ENCODE measurements around the gene AGAP1.
"Not testable (repeated sequence)": the region's sequence is repeated elsewhere in the genome, so short reads cannot be mapped to it uniquely, and the experiment has no call there.

The AGAP1 gene

DNA sequence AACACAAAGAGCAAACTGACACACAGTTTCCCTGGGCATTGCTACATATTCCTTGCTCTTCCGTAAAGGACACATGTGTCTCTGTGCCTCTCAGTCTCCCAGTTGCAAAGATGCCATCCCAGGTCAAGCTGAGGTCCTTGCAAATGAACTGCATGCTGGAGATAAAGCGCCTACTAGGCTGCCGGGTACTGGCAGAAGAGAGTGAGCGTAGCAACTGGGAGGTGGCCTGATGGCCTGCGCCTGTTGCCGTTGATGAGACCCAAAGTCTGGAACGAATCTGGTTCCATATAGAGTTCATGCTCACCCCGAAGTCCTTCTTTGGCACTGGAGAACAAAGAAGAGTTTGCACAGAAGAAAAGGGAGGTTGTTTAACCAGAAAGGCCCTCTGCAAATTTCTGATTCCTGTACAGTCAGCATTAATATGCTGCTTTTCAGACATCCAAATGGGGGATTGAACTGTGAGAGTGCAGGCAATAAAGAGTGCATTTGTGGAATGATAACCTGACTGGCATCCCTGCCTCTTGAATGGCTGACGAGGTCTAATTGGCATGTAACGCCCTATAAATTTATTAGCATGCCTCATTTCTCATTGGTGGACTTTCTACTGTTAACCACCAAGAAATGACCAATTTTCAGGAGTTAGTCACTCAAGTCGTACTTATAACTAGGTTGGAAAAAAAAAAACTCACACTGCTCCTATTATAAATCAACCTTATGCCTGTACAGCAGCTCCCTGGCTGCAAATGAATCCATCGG lies 595.6 kb downstream of the AGAP1 start:
- DNase-seq: no peak

DNA sequence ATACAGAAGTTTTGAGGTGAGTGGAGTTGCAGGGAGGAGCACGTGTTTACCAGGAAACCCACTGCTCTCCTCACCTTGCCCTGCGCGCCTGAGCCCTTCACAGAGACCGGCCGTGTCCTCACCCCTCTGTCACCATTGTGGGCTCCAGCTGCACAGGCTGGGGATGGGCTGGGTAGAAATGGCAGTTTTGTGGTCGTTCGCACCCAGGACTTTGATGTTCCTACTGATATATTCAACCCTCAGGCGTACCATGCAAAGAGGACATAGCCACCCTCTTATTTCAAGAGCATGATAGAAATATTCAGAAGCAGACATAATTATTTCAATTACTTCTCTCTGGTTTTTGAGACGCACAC lies 596.2 kb downstream of the AGAP1 start:
- no peak for DNase-seq

- not testable (repeated sequence) for DNase-seq
Observed at GRCh38 chr2:236090826-236091225, 597.0 kb downstream of the AGAP1 start.

GRCh38 chr2:236092714-236093113 lies 598.9 kb downstream of the AGAP1 start:
- no peak for DNase-seq

DNA sequence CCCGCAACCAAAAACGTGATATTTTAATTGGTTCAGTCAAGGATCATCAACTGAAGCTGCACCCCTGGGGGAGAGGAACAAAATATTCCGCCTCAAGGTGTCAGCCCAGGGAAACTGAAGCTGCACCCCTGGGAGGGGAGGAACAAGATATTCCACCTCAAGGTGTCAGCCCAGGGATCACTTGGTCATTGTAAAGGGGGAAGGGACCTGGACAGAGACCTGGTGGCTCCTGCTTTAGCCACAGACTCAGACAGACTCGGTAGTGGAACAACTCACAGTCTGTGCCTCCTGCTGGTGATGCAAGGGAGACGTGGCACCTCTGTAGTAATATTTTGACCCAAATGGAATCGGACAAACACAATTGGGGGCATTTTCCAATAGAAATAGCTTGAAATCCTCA lies 599.3 kb downstream of the AGAP1 start:
- DNase-seq: no peak

DNA sequence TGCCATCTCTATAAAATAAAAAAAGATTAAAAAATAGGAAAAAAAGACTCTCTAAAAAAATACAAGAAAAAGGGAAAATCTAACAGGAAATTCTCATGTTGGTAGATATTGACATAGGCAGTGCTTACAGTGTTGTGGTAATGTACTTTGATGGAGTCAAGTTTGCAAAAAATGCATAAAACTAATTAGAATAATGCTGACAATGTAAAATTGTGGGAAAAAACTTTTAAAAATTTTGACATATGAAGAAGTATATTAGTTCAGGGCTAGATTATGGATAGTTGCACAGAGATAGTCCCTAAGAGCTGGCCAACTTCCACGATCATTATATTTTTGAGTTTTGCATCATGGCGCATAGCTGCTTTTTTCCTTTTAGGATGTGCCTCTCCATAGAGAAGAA lies 601.7 kb downstream of the AGAP1 start:
- DNase-seq: no peak

GRCh38 chr2:236101311-236101950 lies 607.6 kb downstream of the AGAP1 start:
- DNase-seq: no peak

- DNase-seq: no peak
Observed at GRCh38 chr2:236102971-236103370, 609.1 kb downstream of the AGAP1 start.

DNA sequence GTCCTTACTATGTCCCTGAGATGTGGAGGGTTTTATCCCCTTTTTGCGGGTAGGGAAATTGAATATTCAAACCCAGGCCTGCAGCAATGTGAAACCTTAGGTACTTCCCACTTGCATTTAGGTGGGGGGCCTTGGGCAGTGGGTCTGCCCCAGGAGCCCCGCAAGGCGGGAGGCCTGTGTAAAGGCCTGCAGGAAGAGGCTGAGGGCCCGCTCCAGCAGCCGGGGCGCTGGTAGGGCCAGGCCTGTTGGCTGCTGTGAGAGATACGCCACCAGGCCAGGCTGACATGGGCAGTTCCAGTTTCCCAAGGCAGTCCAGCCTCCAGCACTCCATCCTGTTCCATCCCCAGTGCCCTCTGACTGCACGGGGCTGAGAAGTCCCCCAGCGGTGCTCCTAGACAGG lies 610.1 kb downstream of the AGAP1 start:
- DNase-seq: no peak

GRCh38 chr2:236105955-236106607 lies 612.2 kb downstream of the AGAP1 start:
- no peak for DNase-seq

DNA sequence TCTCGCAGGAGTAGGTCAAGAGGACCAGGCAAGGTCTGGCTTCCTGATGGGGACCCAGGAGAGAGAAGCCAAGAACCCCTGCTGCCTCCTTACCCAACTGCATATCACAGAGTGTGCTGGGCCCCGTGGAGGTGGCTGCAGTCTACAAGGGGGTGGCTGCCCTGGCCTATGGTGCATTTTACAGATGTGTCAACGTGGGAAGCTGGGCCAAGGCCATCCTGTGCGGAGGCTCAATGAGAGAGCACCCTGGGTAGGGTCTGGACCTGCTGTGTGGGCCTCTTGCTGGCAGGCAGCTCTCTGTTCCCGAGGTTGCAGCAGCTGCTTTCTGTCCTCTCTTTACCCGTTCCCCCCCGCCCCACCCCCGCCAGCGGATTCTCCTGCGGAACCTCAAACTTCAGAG lies 612.9 kb downstream of the AGAP1 start:
- DNase-seq: no peak

DNA sequence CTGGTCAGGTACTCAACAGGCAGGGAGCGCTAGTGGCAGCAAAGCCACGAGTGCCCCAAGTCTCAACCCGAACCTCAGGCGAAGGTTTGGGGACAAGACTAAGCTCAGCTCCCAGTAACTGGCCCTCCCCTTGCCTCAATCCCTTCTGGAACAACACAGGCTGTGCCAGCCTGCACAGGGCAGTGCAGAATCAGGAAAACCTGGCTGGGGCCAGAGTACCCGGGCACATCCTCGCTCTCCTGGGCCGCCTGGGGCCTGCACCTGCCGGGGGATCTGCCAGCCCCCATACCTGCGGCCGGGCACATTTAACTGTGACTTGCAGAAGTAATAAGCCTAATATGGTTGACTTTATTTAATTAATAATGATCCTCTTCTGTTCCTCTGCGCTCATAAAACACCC lies 613.7 kb downstream of the AGAP1 start:
- DNase-seq: no peak

GRCh38 chr2:236107942-236108625 lies 614.2 kb downstream of the AGAP1 start:
- no peak for DNase-seq

- DNase-seq: no peak
Observed at GRCh38 chr2:236109061-236109460, 615.2 kb downstream of the AGAP1 start.

DNA sequence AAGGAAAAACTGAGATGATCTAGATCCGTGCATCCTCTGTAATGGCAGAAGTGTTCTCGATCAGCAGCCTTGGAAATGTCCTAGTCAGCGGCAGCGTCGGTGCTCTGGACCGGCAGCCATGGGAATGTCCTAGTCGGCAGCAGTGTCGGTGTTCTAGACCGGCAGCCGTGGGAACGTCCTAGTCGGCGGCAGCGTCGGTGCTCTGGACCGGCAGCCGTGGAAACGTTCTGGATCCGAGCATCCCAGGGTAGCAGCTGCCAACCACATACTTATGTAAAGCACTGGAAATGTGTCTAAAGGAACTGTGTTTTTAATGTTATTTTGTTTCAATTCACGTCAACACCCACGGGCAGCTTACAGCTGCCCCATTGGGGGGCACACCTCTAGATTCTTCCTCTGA lies 615.6 kb downstream of the AGAP1 start:
- no peak for DNase-seq

DNA sequence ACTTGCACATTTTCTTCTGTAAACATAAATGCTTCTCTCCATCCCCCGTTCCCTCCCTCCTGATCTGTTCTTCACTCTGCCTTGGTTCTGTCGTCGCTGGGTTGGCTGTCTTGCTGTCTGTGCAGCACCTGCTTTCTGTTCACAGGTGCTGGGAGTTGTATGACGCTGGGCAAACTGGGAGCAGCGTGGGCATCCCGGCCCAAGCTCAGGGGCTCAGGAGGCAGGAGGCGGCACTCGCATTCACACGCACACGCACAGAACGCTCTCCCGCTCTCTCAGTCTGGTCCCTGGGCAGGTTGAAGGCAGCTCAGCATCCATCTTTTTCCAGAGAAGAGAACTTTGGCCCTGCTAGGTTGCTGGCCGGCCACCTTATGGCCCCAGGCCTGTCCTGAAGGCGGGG lies 618.6 kb downstream of the AGAP1 start:
- no peak for DNase-seq

- DNase-seq: no peak
Observed at GRCh38 chr2:236113425-236113824, 619.6 kb downstream of the AGAP1 start.

DNA sequence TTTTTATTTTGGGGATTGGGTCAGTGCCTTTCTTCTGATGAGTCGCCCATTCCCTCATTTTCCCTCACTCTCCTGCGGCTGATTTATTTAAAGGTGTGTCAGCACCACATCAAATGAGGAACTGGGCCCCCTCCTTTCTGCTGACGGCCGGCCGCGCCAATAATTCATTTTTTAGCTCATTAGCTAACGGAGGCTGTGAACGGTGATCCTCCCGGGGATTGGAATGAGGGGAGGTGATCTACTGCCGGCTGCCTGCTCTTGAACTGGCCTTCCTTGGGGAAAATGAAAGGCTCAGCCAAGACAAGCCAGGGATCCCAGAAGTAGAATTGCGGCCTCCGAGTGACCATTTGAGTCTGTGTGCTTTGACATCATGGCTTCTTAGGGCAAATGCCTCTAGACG lies 620.1 kb downstream of the AGAP1 start:
- no peak for DNase-seq

GRCh38 chr2:236114959-236115358 lies 621.1 kb downstream of the AGAP1 start:
- no peak for DNase-seq

- DNase-seq: no peak
Observed at GRCh38 chr2:236117401-236117800, 623.6 kb downstream of the AGAP1 start.

GRCh38 chr2:236117861-236118269 lies 624.0 kb downstream of the AGAP1 start:
- no peak for DNase-seq

- no peak for DNase-seq
Observed at GRCh38 chr2:236119003-236119402, 625.2 kb downstream of the AGAP1 start.

- no peak for DNase-seq
Observed at GRCh38 chr2:236119476-236119875, 625.6 kb downstream of the AGAP1 start.

DNA sequence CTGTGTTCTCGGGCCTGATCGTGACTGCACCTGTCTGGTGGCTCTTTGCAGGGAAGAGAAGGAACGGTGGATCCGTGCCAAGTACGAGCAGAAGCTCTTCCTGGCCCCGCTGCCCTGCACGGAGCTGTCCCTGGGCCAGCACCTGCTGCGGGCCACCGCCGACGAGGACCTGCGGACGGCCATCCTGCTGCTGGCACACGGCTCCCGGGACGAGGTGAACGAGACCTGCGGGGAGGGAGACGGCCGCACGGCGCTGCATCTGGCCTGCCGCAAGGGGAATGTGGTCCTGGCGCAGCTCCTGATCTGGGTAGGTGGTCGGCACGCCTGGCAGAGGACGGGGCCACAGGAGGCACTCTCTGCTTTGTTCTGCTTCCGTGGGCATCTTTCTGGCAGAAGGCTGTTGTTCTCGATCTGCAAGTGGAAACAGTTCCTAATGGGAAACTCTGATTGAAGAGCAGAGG lies 626.3 kb downstream of the AGAP1 start:
- DNase-seq: no peak

Data from stimulated activated naive CD4-positive, alpha-beta T cell (primary cell).